ENCODE measurements around the gene AGBL4. TPM values are rescaled to one million over a fixed set of nuclear protein-coding genes. Genes with fewer than 3 reads are reported as not detected.

Gene AGBL4
- polyA plus RNA-seq, 3 donors, result 0.05 TPM; not detected in 2

GRCh38 chr1:48841966-48842365 is 1181.8 kb downstream of the AGBL4 start:
- no peak for DNase-seq
- 100% methylated on average over 1 of the region's 2 CpGs for WGBS (ENCODE audit: insufficient coverage)
- Histone ChIP-seq H3K9me3 (replicated peaks in 1 of 2; ENCODE audit: control insufficient read depth in 1 of 2, insufficient read depth in 1 of 2, low read length in 2 of 2) (no peaks in the 10 kb centered on the region), H4K20me1 (ENCODE audit: insufficient read depth, low read length) (no peaks in the 10 kb centered on the region), H3K27ac (ENCODE audit: low read depth in 1 of 2, low read length in 2 of 2) (no peak overlapping the region), H2AFZ (ENCODE audit: insufficient read depth, low read depth, low read length, poor library complexity, severe bottlenecking) (no peak overlapping the region), H3K79me2 (ENCODE audit: insufficient read depth, low read length) (no peaks in the 10 kb centered on the region), H3K4me3 (replicated peaks in 1 of 3; ENCODE audit: low read depth in 2 of 3, low read length in 3 of 3) (no peak overlapping the region), H3K4me2 (replicated peaks; ENCODE audit: extremely low read depth, low read length, poor library complexity, severe bottlenecking) (no peak overlapping the region), H3K4me1 (ENCODE audit: control insufficient read depth in 1 of 2, insufficient read depth in 2 of 2, low read length in 2 of 2) (no peaks in the 10 kb centered on the region), H3K9ac (ENCODE audit: insufficient read depth, low read length, poor library complexity, severe bottlenecking) (no peak overlapping the region), H3K36me3 (replicated peaks in 1 of 2; ENCODE audit: control insufficient read depth in 1 of 2, insufficient read depth in 2 of 2, low read length in 2 of 2) (no peaks in the 10 kb centered on the region), H3K27me3 (ENCODE audit: control insufficient read depth in 2 of 2, insufficient read depth in 2 of 2, low read length in 2 of 2) (no peaks in the 10 kb centered on the region)
- intact Hi-C loops (cut with micrococcal nuclease), result no loop called here
- peaks cover 2 to 8% (median 4%) of the 10 kb centered on the region in 3 donors for H3K27me3 Mint-ChIP-seq (ENCODE audit: low read depth in 3 of 3)
- H3K36me3 Mint-ChIP-seq, result no peaks in the 10 kb centered on the region
- H3K4me3 Mint-ChIP-seq, result no peak overlapping the region
- H3K4me1 Mint-ChIP-seq, result no peaks in the 10 kb centered on the region
- no peak overlapping the region for H3K27ac Mint-ChIP-seq
- H3K9me3 Mint-ChIP-seq, result no peaks in the 10 kb centered on the region
- TF ChIP-seq CTCF (IDR thresholded peaks at IDR 0.05), result no peak

- Histone ChIP-seq H3K4me1 (ENCODE audit: control insufficient read depth in 1 of 2, insufficient read depth in 2 of 2, low read length in 2 of 2) (no peaks in the 10 kb centered on the region), H3K27ac (ENCODE audit: low read depth in 1 of 2, low read length in 2 of 2) (no peak overlapping the region), H3K79me2 (ENCODE audit: insufficient read depth, low read length) (no peaks in the 10 kb centered on the region), H4K20me1 (ENCODE audit: insufficient read depth, low read length) (no peaks in the 10 kb centered on the region), H3K27me3 (ENCODE audit: control insufficient read depth in 2 of 2, insufficient read depth in 2 of 2, low read length in 2 of 2) (no peaks in the 10 kb centered on the region), H3K9ac (ENCODE audit: insufficient read depth, low read length, poor library complexity, severe bottlenecking) (no peak overlapping the region), H2AFZ (ENCODE audit: insufficient read depth, low read depth, low read length, poor library complexity, severe bottlenecking) (no peak overlapping the region), H3K9me3 (replicated peaks in 1 of 2; ENCODE audit: control insufficient read depth in 1 of 2, insufficient read depth in 1 of 2, low read length in 2 of 2) (no peaks in the 10 kb centered on the region), H3K36me3 (replicated peaks in 1 of 2; ENCODE audit: control insufficient read depth in 1 of 2, insufficient read depth in 2 of 2, low read length in 2 of 2) (no peaks in the 10 kb centered on the region), H3K4me2 (replicated peaks; ENCODE audit: extremely low read depth, low read length, poor library complexity, severe bottlenecking) (no peak overlapping the region), H3K4me3 (replicated peaks in 1 of 3; ENCODE audit: low read depth in 2 of 3, low read length in 3 of 3) (no peak overlapping the region)
- Mint-ChIP-seq H3K9me3 (no peaks in the 10 kb centered on the region), H3K4me1 (no peaks in the 10 kb centered on the region), H3K36me3 (no peaks in the 10 kb centered on the region), H3K27ac (no peak overlapping the region), H3K4me3 (no peak overlapping the region), H3K27me3 (ENCODE audit: low read depth in 3 of 3) (peaks cover 2 to 8% (median 4%) of the 10 kb centered on the region in 3 donors)
- no peak for DNase-seq
- no peak for TF ChIP-seq CTCF (IDR thresholded peaks at IDR 0.05)
- no CpG with 5 or more reads among the region's 3 CpGs for WGBS (ENCODE audit: insufficient coverage)
- intact Hi-C loops (cut with micrococcal nuclease), result no loop called here
These were observed 1182.3 kb downstream of the AGBL4 start for GRCh38 chr1:48841461-48841860.
